H9 (cell line): ENCODE measurements around the gene CHST14. TPM values are rescaled to one million over a fixed set of nuclear protein-coding genes. Genes with fewer than 3 reads are reported as not detected.

Experiments used
- DNase-seq: peaks from one replicate; pipeline ENCODE4 v3.0.0-alpha.2; 2017
- H2AFZ ChIP-seq: one replicate; pipeline ENCODE4 v1.6.1; 2013; ENCODE audit warnings: mild to moderate bottlenecking, low read length, control low read depth, moderate library complexity
- H2AK5ac ChIP-seq: 2 replicates; pipeline ENCODE4 v1.6.1; 2013; ENCODE audit warnings: low read length, control low read depth, mixed read lengths; ENCODE audit not compliant: insufficient read length
- H2BK120ac ChIP-seq: one replicate; pipeline ENCODE4 v1.6.1; 2013; ENCODE audit warnings: low read depth, mild to moderate bottlenecking, low read length, control low read depth, inconsistent platforms; ENCODE audit not compliant: poor library complexity, severe bottlenecking
- H2BK12ac ChIP-seq: 2 replicates; pipeline ENCODE4 v1.6.1; 2013; ENCODE audit warnings: low read length, control low read depth, mixed read lengths, low read depth; ENCODE audit not compliant: insufficient read length
- H2BK15ac ChIP-seq: 2 replicates; pipeline ENCODE4 v1.6.1; 2013; ENCODE audit warnings: low read depth, low read length, control low read depth
- H2BK20ac ChIP-seq: one replicate; pipeline ENCODE4 v1.6.1; 2013; ENCODE audit warnings: low read depth, mild to moderate bottlenecking, low read length, control low read depth, inconsistent platforms; ENCODE audit not compliant: poor library complexity, severe bottlenecking
- H2BK5ac ChIP-seq: 2 replicates; pipeline ENCODE4 v1.6.1; 2013; ENCODE audit warnings: low read length, control low read depth, mixed read lengths; ENCODE audit not compliant: insufficient read length
- H3K14ac ChIP-seq: 2 replicates; pipeline ENCODE4 v1.6.1; 2013; ENCODE audit warnings: low read length, control low read depth; ENCODE audit not compliant: insufficient read depth
- H3K18ac ChIP-seq: 2 replicates; pipeline ENCODE4 v1.6.1; 2013; ENCODE audit warnings: low read depth, mild to moderate bottlenecking, mixed read lengths, low read length, control low read depth; ENCODE audit not compliant: insufficient read length
- H3K23ac ChIP-seq: 2 replicates; pipeline ENCODE4 v1.6.1; 2013; ENCODE audit warnings: low read length, control low read depth, mixed read lengths, low read depth; ENCODE audit not compliant: insufficient read length
- H3K23me2 ChIP-seq: 2 replicates; pipeline ENCODE4 v1.6.1; 2013; ENCODE audit warnings: low read depth, mild to moderate bottlenecking, mixed read lengths, low read length, control low read depth; ENCODE audit not compliant: insufficient read length, poor library complexity, severe bottlenecking
- H3K27ac ChIP-seq: 2 replicates; pipeline ENCODE4 v1.5.1; 2013; ENCODE audit warnings: low read length, control low read depth, mixed read lengths, low read depth; ENCODE audit not compliant: insufficient read length
- H3K27me3 ChIP-seq: 2 replicates; pipeline ENCODE4 v1.6.1; 2013; ENCODE audit warnings: low read length, control low read depth, inconsistent platforms; ENCODE audit not compliant: insufficient read depth
- H3K4ac ChIP-seq: 2 replicates; pipeline ENCODE4 v1.6.1; 2013; ENCODE audit warnings: low read depth, mild to moderate bottlenecking, control low read depth, inconsistent platforms, low read length, moderate library complexity
- H3K4me1 ChIP-seq: 2 replicates; pipeline ENCODE4 v1.6.1; 2013; ENCODE audit warnings: low read length, control low read depth, inconsistent platforms; ENCODE audit not compliant: insufficient read depth
- H3K4me2 ChIP-seq: 2 replicates; pipeline ENCODE4 v1.6.1; 2013; ENCODE audit warnings: low read length, control low read depth, mixed read lengths; ENCODE audit not compliant: insufficient read length, insufficient read depth
- H3K56ac ChIP-seq: 2 replicates; pipeline ENCODE4 v1.6.1; 2013; ENCODE audit warnings: low read depth, mild to moderate bottlenecking, mixed read lengths, low read length, control low read depth; ENCODE audit not compliant: insufficient read length
- H3K79me1 ChIP-seq: 2 replicates; pipeline ENCODE4 v1.6.1; 2013; ENCODE audit warnings: low read depth, mild to moderate bottlenecking, moderate library complexity, low read length, control low read depth, inconsistent platforms; ENCODE audit not compliant: insufficient read depth, poor library complexity, severe bottlenecking
- H3K79me2 ChIP-seq: 2 replicates; pipeline ENCODE4 v1.6.1; 2013; ENCODE audit warnings: low read length, control low read depth, inconsistent platforms; ENCODE audit not compliant: insufficient read depth
- H3K9ac ChIP-seq: 2 replicates; pipeline ENCODE4 v1.6.1; 2013; ENCODE audit warnings: low read length, control low read depth, mixed read lengths; ENCODE audit not compliant: insufficient read length; ENCODE audit errors: extremely low read depth
- H3K9me3 ChIP-seq: one replicate; pipeline ENCODE4 v1.6.1; 2013; ENCODE audit warnings: low read depth, low read length, inconsistent platforms; ENCODE audit not compliant: control insufficient read depth
- H3T11ph ChIP-seq: one replicate; pipeline ENCODE4 v1.6.1; 2013; ENCODE audit warnings: mild to moderate bottlenecking, low read length, control low read depth, inconsistent platforms
- H4K20me1 ChIP-seq: one replicate; pipeline ENCODE4 v1.6.1; 2013; ENCODE audit not compliant: control insufficient read depth, insufficient read length, insufficient read depth
- H4K5ac ChIP-seq: 2 replicates; pipeline ENCODE4 v1.6.1; 2013; ENCODE audit warnings: low read depth, mild to moderate bottlenecking, mixed read lengths, low read length, control low read depth; ENCODE audit not compliant: insufficient read length
- H4K8ac ChIP-seq: replicated peaks from 2 replicates; pipeline ENCODE4 v1.6.1; 2013; ENCODE audit warnings: low read length, control low read depth, mixed read lengths, low read depth; ENCODE audit not compliant: insufficient read length
- H4K91ac ChIP-seq: 2 replicates; pipeline ENCODE4 v1.6.1; 2013; ENCODE audit warnings: low read depth, mild to moderate bottlenecking, moderate library complexity, mixed read lengths, low read length, control low read depth; ENCODE audit not compliant: insufficient read length
- H3K27ac Mint-ChIP-seq, 3 experiments: 2 replicates in 2 of 3; 3 replicates in 1 of 3; pipeline ENCODE4 v1.8.0; 2020 to 2021; ENCODE audit warnings: mixed read lengths in 3 of 3, mild to moderate bottlenecking in 1 of 3, moderate library complexity in 1 of 3
- H3K27me3 Mint-ChIP-seq: 2 replicates; pipeline ENCODE4 v1.8.0; 2021; ENCODE audit warnings: low read depth, mild to moderate bottlenecking, moderate library complexity, mixed read lengths
- H3K36me3 Mint-ChIP-seq, 3 experiments: 2 replicates in 2 of 3; 3 replicates in 1 of 3; pipeline ENCODE4 v1.8.0; 2020 to 2021; ENCODE audit warnings: low read depth in 3 of 3, mixed read lengths in 3 of 3; ENCODE audit not compliant: insufficient read depth in 1 of 3
- H3K4me1 Mint-ChIP-seq, 2 experiments: 2 replicates each; pipeline ENCODE4 v1.8.0; 2020; ENCODE audit warnings: mixed read lengths in 2 of 2
- H3K4me3 Mint-ChIP-seq, 2 experiments: 2 replicates in 1 of 2; 3 replicates in 1 of 2; pipeline ENCODE4 v1.8.0; 2020 to 2021; ENCODE audit warnings: mild to moderate bottlenecking in 2 of 2, mixed read lengths in 2 of 2, moderate library complexity in 1 of 2
- H3K9me3 Mint-ChIP-seq, 2 experiments: 2 replicates in 1 of 2; 3 replicates in 1 of 2; pipeline ENCODE4 v1.8.0; 2020; ENCODE audit warnings: mild to moderate bottlenecking in 2 of 2, mixed read lengths in 2 of 2, moderate library complexity in 1 of 2
- WGBS: extraction: QIAGEN DNeasy Blood & Tissue Kit; methylation state at CpG from one replicate; pipeline ENCODE4 v1.1.7; 2013; ENCODE audit warnings: missing lambda C conversion rate, low lambda C conversion rate, mixed read lengths; ENCODE audit not compliant: insufficient read length; ENCODE audit errors: extremely low coverage; 5-methylcytosine and 5-hydroxymethylcytosine counted together
- total RNA-seq: library from RNA; stranded (reverse); gene quantifications from 2 replicates; pipeline ENCODE4 v1.2.1, GENCODE V29; 2021
- TF ChIP-seq, protein P1 (sequence below): fragments of 200-600 bp; sonication (generic); conservative IDR thresholded peaks from 3 replicates; pipeline ENCODE4 v1.8.0; 2021; ENCODE audit warnings: antibody characterized with exemption, mild to moderate bottlenecking

Gene CHST14
- total RNA-seq, 1 experiment from 2014 or later: 25.7 TPM

DNA sequence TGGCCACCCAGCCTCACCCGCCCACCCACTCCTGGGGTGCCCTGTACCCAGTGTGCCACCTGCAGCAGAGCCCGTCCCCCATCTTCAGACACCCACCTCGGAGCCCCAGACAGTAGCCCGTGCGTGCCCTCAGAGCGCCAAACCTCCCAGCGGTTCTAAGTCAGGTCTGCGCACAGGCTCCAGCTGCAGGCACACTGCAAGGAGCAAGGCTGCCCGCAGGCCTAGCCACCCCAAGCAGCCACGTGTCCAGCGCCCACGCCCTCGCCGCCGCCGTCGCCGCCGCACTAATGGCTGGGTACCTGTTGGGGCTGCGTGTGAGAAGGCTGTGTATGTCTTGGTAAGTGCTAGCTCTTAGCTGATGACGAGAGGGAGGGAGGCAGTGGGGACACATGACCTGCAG lies 8.8 kb upstream of the CHST14 start:
- H3K4me1 ChIP-seq: no peaks in the 10 kb centered on the region
- H3K9ac ChIP-seq: no peak overlapping the region
- no peaks in the 10 kb centered on the region for H3K23me2 ChIP-seq
- H3K27me3 ChIP-seq: no peaks in the 10 kb centered on the region
- H4K91ac ChIP-seq: no peak overlapping the region
- no peaks in the 10 kb centered on the region for H3K9me3 Mint-ChIP-seq
- no CpG with 5 or more reads among the region's 21 CpGs for WGBS
- H2BK20ac ChIP-seq: no peak overlapping the region
- H3K36me3 Mint-ChIP-seq: peaks cover 25 to 73% (median 54%) of the 10 kb centered on the region in 3 experiments; a peak in 6 of 7 replicates
- H2BK5ac ChIP-seq: no peak overlapping the region
- H3K4ac ChIP-seq: no peak overlapping the region
- H3K79me1 ChIP-seq: peaks cover 8% of the 10 kb centered on the region
- H2AK5ac ChIP-seq: no peak overlapping the region
- H4K20me1 ChIP-seq: no peaks in the 10 kb centered on the region
- no peak overlapping the region for H3K27ac ChIP-seq
- H3K79me2 ChIP-seq: peaks cover 1% of the 10 kb centered on the region; the same call in 1 of the 2 replicates
- H2BK120ac ChIP-seq: no peak overlapping the region
- no peaks in the 10 kb centered on the region for H3K27me3 Mint-ChIP-seq
- H2BK15ac ChIP-seq: no peak overlapping the region
- H3K23ac ChIP-seq: no peak overlapping the region
- TF ChIP-seq, protein P1, sequence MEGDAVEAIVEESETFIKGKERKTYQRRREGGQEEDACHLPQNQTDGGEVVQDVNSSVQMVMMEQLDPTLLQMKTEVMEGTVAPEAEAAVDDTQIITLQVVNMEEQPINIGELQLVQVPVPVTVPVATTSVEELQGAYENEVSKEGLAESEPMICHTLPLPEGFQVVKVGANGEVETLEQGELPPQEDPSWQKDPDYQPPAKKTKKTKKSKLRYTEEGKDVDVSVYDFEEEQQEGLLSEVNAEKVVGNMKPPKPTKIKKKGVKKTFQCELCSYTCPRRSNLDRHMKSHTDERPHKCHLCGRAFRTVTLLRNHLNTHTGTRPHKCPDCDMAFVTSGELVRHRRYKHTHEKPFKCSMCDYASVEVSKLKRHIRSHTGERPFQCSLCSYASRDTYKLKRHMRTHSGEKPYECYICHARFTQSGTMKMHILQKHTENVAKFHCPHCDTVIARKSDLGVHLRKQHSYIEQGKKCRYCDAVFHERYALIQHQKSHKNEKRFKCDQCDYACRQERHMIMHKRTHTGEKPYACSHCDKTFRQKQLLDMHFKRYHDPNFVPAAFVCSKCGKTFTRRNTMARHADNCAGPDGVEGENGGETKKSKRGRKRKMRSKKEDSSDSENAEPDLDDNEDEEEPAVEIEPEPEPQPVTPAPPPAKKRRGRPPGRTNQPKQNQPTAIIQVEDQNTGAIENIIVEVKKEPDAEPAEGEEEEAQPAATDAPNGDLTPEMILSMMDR: no peak
- H3K27ac Mint-ChIP-seq: no peak overlapping the region
- no peak overlapping the region for H3K18ac ChIP-seq
- H3T11ph ChIP-seq: no peak overlapping the region
- H4K8ac ChIP-seq: no peak overlapping the region
- no peak overlapping the region for H2BK12ac ChIP-seq
- DNase-seq: no peak
- peaks cover 0 to under 1% of the 10 kb centered on the region in 2 experiments; a peak in 1 of 4 replicates for H3K4me1 Mint-ChIP-seq
- H3K14ac ChIP-seq: no peak overlapping the region
- H3K56ac ChIP-seq: no peak overlapping the region
- no peak overlapping the region for H4K5ac ChIP-seq
- no peak overlapping the region for H2AFZ ChIP-seq
- no peak overlapping the region for H3K4me3 Mint-ChIP-seq
- H3K9me3 ChIP-seq: no peaks in the 10 kb centered on the region
- H3K4me2 ChIP-seq: no peak overlapping the region
